Activated CD4-positive, alpha-beta memory T cell treated with anti-CD3 and anti-CD28 coated beads for 36 hours (primary cell): ENCODE data around the gene SLC7A7. TPM values are rescaled to one million over a fixed set of nuclear protein-coding genes. Genes with fewer than 3 reads are reported as not detected.
"Not testable (repeated sequence)": the region's sequence is repeated elsewhere in the genome, so short reads cannot be mapped to it uniquely, and the experiment has no call there.

Experiments
- CTCF ChIA-PET: fragments of 350-600 bp; sonication (Branson Sonifier 250); formaldehyde crosslinking; loops from one replicate; lab custom pipeline; 2021; ENCODE audit warnings: antibody characterized with exemption, inconsistent platforms; lab: Charles Lee
- POLR2A ChIA-PET: fragments of 350-600 bp; sonication (Branson Sonifier 250); formaldehyde crosslinking; loops from one replicate; lab custom pipeline; 2021; ENCODE audit warnings: antibody characterized with exemption; lab: Charles Lee
- DNase-seq: peaks from one replicate; pipeline ENCODE4 v3.0.0-alpha.2; 2020
- H3K27ac Mint-ChIP-seq: one replicate; pipeline ENCODE4 v1.8.0; 2021; ENCODE audit warnings: mixed read lengths
- H3K27me3 Mint-ChIP-seq: one replicate; pipeline ENCODE4 v1.8.0; 2021; ENCODE audit warnings: mixed read lengths
- H3K36me3 Mint-ChIP-seq: one replicate; pipeline ENCODE4 v1.8.0; 2021; ENCODE audit warnings: mixed read lengths
- H3K4me1 Mint-ChIP-seq: one replicate; pipeline ENCODE4 v1.8.0; 2021; ENCODE audit warnings: low read depth, mixed read lengths
- H3K4me3 Mint-ChIP-seq: one replicate; pipeline ENCODE4 v1.8.0; 2021; ENCODE audit warnings: mild to moderate bottlenecking, mixed read lengths
- H3K9me3 Mint-ChIP-seq: one replicate; pipeline ENCODE4 v1.8.0; 2021; ENCODE audit warnings: mixed read lengths
- intact Hi-C: fragments of 100-400 bp; cut with micrococcal nuclease; formaldehyde crosslinking; loops from one replicate; pipeline ENCODE4 v1.15.1; 2023
- total RNA-seq, 2 experiments: library from RNA; stranded (reverse); gene quantifications; one replicate each; pipeline ENCODE4 v1.2.3, GENCODE V29; 2021

The SLC7A7 gene
- total RNA-seq, 2 experiments from 2014 or later = 0.10 to 0.34 TPM

GRCh38 chr14:22737052-22737451, 78.2 kb downstream of the SLC7A7 start:
- H3K36me3 Mint-ChIP-seq = no peaks in the 10 kb centered on the region
- no peaks in the 10 kb centered on the region for H3K27me3 Mint-ChIP-seq
- peak; percentile 76 for DNase-seq
- H3K4me1 Mint-ChIP-seq = peaks cover 16% of the 10 kb centered on the region
- POLR2A ChIA-PET = no interaction called here
- CTCF ChIA-PET = no interaction called here
- no peaks in the 10 kb centered on the region for H3K9me3 Mint-ChIP-seq
- no peak overlapping the region for H3K4me3 Mint-ChIP-seq
- intact Hi-C loops = loop anchor here (1.0 kb wide), 2 partner anchors 29 to 148 kb away; partner anchors contain the start of genes DAD1 and OXA1L
- H3K27ac Mint-ChIP-seq = peak overlapping the region; percentile 63

GRCh38 chr14:22736384-22736783, 78.9 kb downstream of the SLC7A7 start:
- H3K36me3 Mint-ChIP-seq, H3K4me3 Mint-ChIP-seq, H3K27me3 Mint-ChIP-seq, POLR2A ChIA-PET, H3K9me3 Mint-ChIP-seq, CTCF ChIA-PET, H3K27ac Mint-ChIP-seq, DNase-seq, intact Hi-C loops: not testable (repeated sequence)
- H3K4me1 Mint-ChIP-seq = peaks cover 16% of the 10 kb centered on the region

- DNase-seq = no peak
- ChIA-PET POLR2A (no interaction called here), CTCF (no interaction called here)
- Mint-ChIP-seq H3K27ac (no peak overlapping the region), H3K4me3 (no peak overlapping the region), H3K9me3 (no peaks in the 10 kb centered on the region), H3K4me1 (peaks cover 16% of the 10 kb centered on the region), H3K27me3 (no peaks in the 10 kb centered on the region), H3K36me3 (no peaks in the 10 kb centered on the region)
- intact Hi-C loops = no loop called here
These were observed 80.1 kb downstream of the SLC7A7 start for GRCh38 chr14:22735096-22735495.

- H3K9me3 Mint-ChIP-seq = no peaks in the 10 kb centered on the region
These were observed 81.4 kb downstream of the SLC7A7 start for GRCh38 chr14:22733829-22734228.

GRCh38 chr14:22732062-22732461, 83.2 kb downstream of the SLC7A7 start:
- H3K27me3 Mint-ChIP-seq, H3K4me1 Mint-ChIP-seq, H3K9me3 Mint-ChIP-seq, H3K36me3 Mint-ChIP-seq, POLR2A ChIA-PET, intact Hi-C loops, H3K4me3 Mint-ChIP-seq, CTCF ChIA-PET, DNase-seq, H3K27ac Mint-ChIP-seq: not testable (repeated sequence)

More at GRCh38 chr14:22733829-22734228, 81.4 kb downstream of the SLC7A7 start:
- H3K36me3 Mint-ChIP-seq = no peaks in the 10 kb centered on the region
- intact Hi-C loops = no loop called here
- no peak overlapping the region for H3K27ac Mint-ChIP-seq
- no peak overlapping the region for H3K4me3 Mint-ChIP-seq
- peaks cover 8% of the 10 kb centered on the region for H3K4me1 Mint-ChIP-seq
- CTCF ChIA-PET = no interaction called here
- DNase-seq = no peak
- H3K27me3 Mint-ChIP-seq = no peaks in the 10 kb centered on the region
- POLR2A ChIA-PET = no interaction called here

- no peak overlapping the region for H3K4me3 Mint-ChIP-seq
These were observed 89.2 kb downstream of the SLC7A7 start for GRCh38 chr14:22726012-22726411.

GRCh38 chr14:22725374-22725773, 89.9 kb downstream of the SLC7A7 start:
- intact Hi-C loops, POLR2A ChIA-PET, DNase-seq, H3K4me3 Mint-ChIP-seq, H3K27me3 Mint-ChIP-seq, H3K9me3 Mint-ChIP-seq, H3K36me3 Mint-ChIP-seq, H3K4me1 Mint-ChIP-seq, H3K27ac Mint-ChIP-seq: not testable (repeated sequence)
- CTCF ChIA-PET = interaction anchor here (1.0 kb wide), 1 partner anchor 152 kb away, joined by 3 read pairs; no protein-coding TSS in a partner anchor

More at GRCh38 chr14:22726012-22726411, 89.2 kb downstream of the SLC7A7 start:
- no peak for DNase-seq
- no peaks in the 10 kb centered on the region for H3K36me3 Mint-ChIP-seq
- H3K27ac Mint-ChIP-seq = no peak overlapping the region
- intact Hi-C loops = no loop called here
- POLR2A ChIA-PET = no interaction called here
- CTCF ChIA-PET = interaction anchor here (1.0 kb wide), 1 partner anchor 153 kb away, joined by 3 read pairs; no protein-coding TSS in a partner anchor
- H3K9me3 Mint-ChIP-seq = peaks cover 2% of the 10 kb centered on the region
- H3K4me1 Mint-ChIP-seq = no peaks in the 10 kb centered on the region
- no peaks in the 10 kb centered on the region for H3K27me3 Mint-ChIP-seq

DNA sequence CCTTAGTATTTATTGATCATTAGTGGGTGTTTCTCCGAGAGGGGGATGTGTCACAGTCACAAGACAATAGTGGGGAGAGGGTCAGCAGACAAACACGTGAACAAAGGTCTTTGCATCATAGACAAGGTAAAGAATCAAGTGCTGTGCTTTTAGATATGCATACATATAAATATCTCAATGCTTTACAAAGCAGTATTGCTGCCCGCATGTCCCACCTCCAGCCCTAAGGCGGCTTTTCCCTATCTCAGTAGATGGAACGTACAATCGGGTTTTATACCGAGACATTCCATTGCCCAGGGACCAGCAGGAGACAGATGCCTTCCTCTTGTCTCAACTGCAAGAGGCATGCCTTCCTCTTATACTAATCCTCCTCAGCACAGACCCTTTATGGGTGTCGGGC, 90.4 kb downstream of the SLC7A7 start:
- H3K27ac Mint-ChIP-seq, H3K4me3 Mint-ChIP-seq, H3K9me3 Mint-ChIP-seq, intact Hi-C loops, H3K36me3 Mint-ChIP-seq, DNase-seq, H3K27me3 Mint-ChIP-seq, H3K4me1 Mint-ChIP-seq, POLR2A ChIA-PET, CTCF ChIA-PET: not testable (repeated sequence)

DNA sequence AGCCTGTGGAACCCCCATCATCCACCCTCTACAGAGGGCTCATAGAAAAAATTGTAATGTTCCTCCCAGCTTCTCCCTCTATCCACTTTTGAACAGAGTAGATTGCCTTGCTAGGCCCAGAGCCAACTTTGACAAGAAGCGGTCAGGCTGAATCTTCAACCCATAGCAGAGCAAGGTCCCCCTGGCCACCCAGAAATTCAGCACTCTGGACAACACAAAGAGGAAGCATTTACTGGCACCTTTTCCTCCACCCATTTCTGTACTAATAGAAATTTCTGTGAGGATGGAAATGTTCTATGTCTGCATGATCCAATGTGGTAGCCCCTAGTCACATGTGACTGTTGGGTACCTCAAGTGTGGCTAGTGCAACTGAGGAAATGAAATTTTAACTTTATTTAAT, 91.4 kb downstream of the SLC7A7 start:
- intact Hi-C loops = no loop called here
- DNase-seq = no peak
- Mint-ChIP-seq H3K4me3 (no peak overlapping the region), H3K36me3 (no peaks in the 10 kb centered on the region), H3K27me3 (no peaks in the 10 kb centered on the region), H3K9me3 (peaks cover 2% of the 10 kb centered on the region), H3K4me1 (no peaks in the 10 kb centered on the region), H3K27ac (no peak overlapping the region)
- CTCF ChIA-PET = no interaction called here
- POLR2A ChIA-PET = no interaction called here

Other genes starting within 250 kb of the SLC7A7 start
- gene DAD1, start 226.2 kb downstream of the SLC7A7 start, total RNA-seq = 100 to 1,000 TPM; 292 to 305 TPM
- 10 to 100 TPM; 10.0 to 13.6 TPM for gene ABHD4, start 217.1 kb downstream of the SLC7A7 start, total RNA-seq
- gene OR6J1, start 171.1 kb downstream of the SLC7A7 start, total RNA-seq = not detected
- 100 to 1,000 TPM; 131 to 136 TPM for gene OXA1L, start 48.7 kb downstream of the SLC7A7 start, total RNA-seq
- 100 to 1,000 TPM; 152 to 156 TPM for gene MRPL52, start 14.5 kb upstream of the SLC7A7 start, total RNA-seq
- gene MMP14, start 21.1 kb upstream of the SLC7A7 start, total RNA-seq = 1 to 10 TPM; 1.1 to 1.4 TPM
- 10 to 100 TPM; 62.4 to 64.3 TPM for gene LRP10, start 56.3 kb upstream of the SLC7A7 start, total RNA-seq
- under 1 TPM; 0.36 to 0.77 TPM for gene REM2, start 67.8 kb upstream of the SLC7A7 start, total RNA-seq
- 10 to 100 TPM; 55.0 to 56.0 TPM for gene RBM23, start 103.7 kb upstream of the SLC7A7 start, total RNA-seq
- 100 to 1,000 TPM in 1 of 2 experiments, 10 to 100 TPM in 1; 85.6 to 100 TPM for gene PRMT5, start 113.9 kb upstream of the SLC7A7 start, total RNA-seq
- gene HAUS4, start 141.7 kb upstream of the SLC7A7 start, total RNA-seq = 10 to 100 TPM; 84.4 to 86.6 TPM
- 1 to 10 TPM; 1.5 to 1.7 TPM for gene AJUBA, start 167.1 kb upstream of the SLC7A7 start, total RNA-seq
- gene C14orf93, start 194.7 kb upstream of the SLC7A7 start, total RNA-seq = 10 to 100 TPM in 1 of 2 experiments, 1 to 10 TPM in 1; 7.5 to 10.8 TPM
- 100 to 1,000 TPM; 116 to 119 TPM for gene PSMB5, start 219.5 kb upstream of the SLC7A7 start, total RNA-seq
- not detected for gene PSMB11, start 226.8 kb upstream of the SLC7A7 start, total RNA-seq
- 1 to 10 TPM in 1 of 2 experiments, under 1 TPM in 1; 1.00 to 1.1 TPM for gene CDH24, start 242.1 kb upstream of the SLC7A7 start, total RNA-seq